CD4-positive, CD25-positive, alpha-beta regulatory T cell (primary cell): ENCODE measurements around the gene HRH2. TPM values are rescaled to one million over a fixed set of nuclear protein-coding genes. Genes with fewer than 3 reads are reported as not detected.

ENCODE experiments used
- polyA plus RNA-seq, 4 donors: library from polyadenylated mRNA; unstranded; fragments of 300-500 nt; fragmentation: Illumina TruSeq; gene quantifications; one replicate each; pipeline ENCODE4 v1.2.3, GENCODE V29; 2021
- total RNA-seq: library from RNA; stranded (reverse); gene quantifications from one replicate; pipeline ENCODE4 v1.2.3, GENCODE V29; 2022

The HRH2 gene
- total and polyA plus RNA-seq, 5 donors from 2014 or later = 1.6 to 7.0 (median 2.1) TPM

Other genes with a start within 250 kb of the HRH2 start
- not detected for gene DRD1, start 213.9 kb upstream of the HRH2 start, total RNA-seq
- gene DRD1, start 213.9 kb upstream of the HRH2 start, polyA plus RNA-seq = not detected
- 82.3 TPM for gene SFXN1, start 179.5 kb upstream of the HRH2 start, total RNA-seq
- 10 to 100 TPM; 63.5 to 83.8 (median 76.0) TPM for gene SFXN1, start 179.5 kb upstream of the HRH2 start, polyA plus RNA-seq
- gene CPLX2, start 213.5 kb downstream of the HRH2 start, total RNA-seq = not detected
- gene CPLX2, start 213.5 kb downstream of the HRH2 start, polyA plus RNA-seq = under 1 TPM in 1 of 4 donors, not detected in 3; 0.52 TPM